Testis (tissue), 3 donors: Measurements from ENCODE around the gene MUC5AC. TPM values are rescaled to one million over a fixed set of nuclear protein-coding genes. Genes with fewer than 3 reads are reported as not detected.
"Not testable (repeated sequence)": the region's sequence is repeated elsewhere in the genome, so short reads cannot be mapped to it uniquely, and the experiment has no call there.

Experiments used
- DNase-seq: peaks from one replicate; pipeline ENCODE4 v3.0.0-alpha.2; 2019
- H3K27ac ChIP-seq, 2 donors: fragments of 200-600 bp; sonication (generic); one replicate each; pipeline ENCODE4 v1.5.1; 2019
- H3K27me3 ChIP-seq: fragments of 200-600 bp; sonication (generic); one replicate; pipeline ENCODE4 v1.5.1; 2019
- H3K36me3 ChIP-seq: fragments of 200-600 bp; sonication (generic); one replicate; pipeline ENCODE4 v1.5.1; 2017; ENCODE audit warnings: low read depth; ENCODE audit errors: missing control alignments
- H3K4me1 ChIP-seq: fragments of 200-600 bp; sonication (generic); one replicate; pipeline ENCODE4 v1.5.1; 2019
- H3K4me3 ChIP-seq, 2 donors: fragments of 200-600 bp; sonication (generic); one replicate each; pipeline ENCODE4 v1.5.1; 2017 to 2019
- H3K9me3 ChIP-seq: fragments of 200-600 bp; sonication (generic); one replicate; pipeline ENCODE4 v1.5.1; 2017
- POLR2A ChIP-seq: fragments of 450-650 bp; IDR thresholded peaks from one replicate; pipeline ENCODE4 v1.6.1; 2017; ENCODE audit warnings: antibody characterized with exemption, mild to moderate bottlenecking, moderate library complexity
- WGBS, 2 donors: methylation state at CpG; one replicate each; pipeline ENCODE4 v1.1.5; 2018; 5-methylcytosine and 5-hydroxymethylcytosine counted together
- intact Hi-C: fragments of 100-400 bp; cut with DNase I; formaldehyde crosslinking; loops from one replicate; pipeline ENCODE4 v1.15.1; 2023; ENCODE audit warnings: low total_unique reads
- polyA plus RNA-seq: library from polyadenylated mRNA; stranded (reverse); fragments of 350-450 nt; fragmentation: Illumina TruSeq; extraction: RNeasy Lipid Tissue Mini Kit (QIAGEN cat#74804); gene quantifications from one replicate; pipeline ENCODE4 v1.2.3, GENCODE V29; 2014; ENCODE audit warnings: low read depth, low replicate concordance; ENCODE audit not compliant: insufficient read depth
- total RNA-seq, 2 donors: library from RNA; depleted of rRNA; stranded (reverse); fragments of >200 nt; gene quantifications; one replicate each; pipeline ENCODE4 v1.2.3, GENCODE V29; 2016
- TF ChIP-seq, protein P1 (sequence below), 3 experiments: fragments of 450-650 bp in 2 of 3; fragments of 200-600 bp in 1 of 3; sonication (generic) in 1 of 3; IDR thresholded peaks; one replicate each; pipeline ENCODE4 v1.5.1; 2016 to 2019; ENCODE audit warnings: antibody characterized with exemption in 3 of 3, mild to moderate bottlenecking in 2 of 3, moderate library complexity in 1 of 3

MUC5AC gene
- total and polyA plus RNA-seq, 3 donors from 2014 or later: 0.31 to 0.62 (median 0.32) TPM

DNA sequence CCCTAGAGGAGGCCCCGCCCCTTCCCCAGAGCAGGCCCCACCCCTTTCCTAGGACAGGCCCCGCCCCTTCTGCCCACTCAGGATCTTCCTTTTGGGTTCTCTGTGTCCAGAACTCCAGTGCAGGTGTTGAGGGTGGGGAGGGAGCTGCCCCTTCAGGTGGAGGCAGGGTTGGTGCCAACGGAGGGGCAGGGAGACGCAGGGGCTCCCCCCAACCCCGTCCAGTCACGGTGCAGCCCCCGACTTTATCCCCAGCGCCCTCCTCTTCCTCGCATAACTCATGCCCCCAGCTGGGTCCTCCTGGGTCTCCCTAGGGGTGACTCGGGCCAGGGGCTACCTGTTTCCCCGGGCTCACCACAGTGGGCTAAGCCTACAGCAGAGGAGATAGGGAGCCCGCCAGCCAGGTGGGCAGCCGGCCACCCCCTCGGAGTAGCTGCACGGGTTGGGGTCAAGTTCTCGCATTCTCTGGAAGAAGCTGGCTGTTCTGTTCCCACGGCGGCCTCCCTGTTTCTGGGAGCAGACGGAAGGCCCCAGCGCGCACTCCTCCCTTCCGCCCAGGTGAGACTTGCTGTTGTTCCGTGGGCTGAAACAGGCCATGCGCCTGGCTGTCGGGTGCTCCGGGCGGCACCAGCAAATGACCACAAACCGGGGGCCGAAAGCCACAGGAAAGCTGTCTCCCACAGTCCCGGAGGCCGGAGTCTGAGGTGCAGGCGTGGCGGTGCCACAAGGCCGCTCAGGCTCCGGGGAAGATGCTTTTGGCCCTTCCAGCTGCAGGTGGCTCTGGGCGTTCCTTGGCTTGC lies 44.1 kb upstream of the MUC5AC start:
- H3K4me1 ChIP-seq: no peaks in the 10 kb centered on the region
- H3K4me3 ChIP-seq: no peak overlapping the region
- WGBS, 2 donors: 49 to 73% methylated on average over 8 to 34 of the region's 36 CpGs
- no peak for TF ChIP-seq POLR2A
- TF ChIP-seq, protein P1, sequence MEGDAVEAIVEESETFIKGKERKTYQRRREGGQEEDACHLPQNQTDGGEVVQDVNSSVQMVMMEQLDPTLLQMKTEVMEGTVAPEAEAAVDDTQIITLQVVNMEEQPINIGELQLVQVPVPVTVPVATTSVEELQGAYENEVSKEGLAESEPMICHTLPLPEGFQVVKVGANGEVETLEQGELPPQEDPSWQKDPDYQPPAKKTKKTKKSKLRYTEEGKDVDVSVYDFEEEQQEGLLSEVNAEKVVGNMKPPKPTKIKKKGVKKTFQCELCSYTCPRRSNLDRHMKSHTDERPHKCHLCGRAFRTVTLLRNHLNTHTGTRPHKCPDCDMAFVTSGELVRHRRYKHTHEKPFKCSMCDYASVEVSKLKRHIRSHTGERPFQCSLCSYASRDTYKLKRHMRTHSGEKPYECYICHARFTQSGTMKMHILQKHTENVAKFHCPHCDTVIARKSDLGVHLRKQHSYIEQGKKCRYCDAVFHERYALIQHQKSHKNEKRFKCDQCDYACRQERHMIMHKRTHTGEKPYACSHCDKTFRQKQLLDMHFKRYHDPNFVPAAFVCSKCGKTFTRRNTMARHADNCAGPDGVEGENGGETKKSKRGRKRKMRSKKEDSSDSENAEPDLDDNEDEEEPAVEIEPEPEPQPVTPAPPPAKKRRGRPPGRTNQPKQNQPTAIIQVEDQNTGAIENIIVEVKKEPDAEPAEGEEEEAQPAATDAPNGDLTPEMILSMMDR (IDR thresholded peaks at IDR 0.05): no peak
- no peaks in the 10 kb centered on the region for H3K36me3 ChIP-seq
- no peaks in the 10 kb centered on the region for H3K27me3 ChIP-seq
- intact Hi-C loops: no loop called here
- no peak overlapping the region for H3K27ac ChIP-seq
- H3K9me3 ChIP-seq: no peaks in the 10 kb centered on the region
- DNase-seq: no peak

DNA sequence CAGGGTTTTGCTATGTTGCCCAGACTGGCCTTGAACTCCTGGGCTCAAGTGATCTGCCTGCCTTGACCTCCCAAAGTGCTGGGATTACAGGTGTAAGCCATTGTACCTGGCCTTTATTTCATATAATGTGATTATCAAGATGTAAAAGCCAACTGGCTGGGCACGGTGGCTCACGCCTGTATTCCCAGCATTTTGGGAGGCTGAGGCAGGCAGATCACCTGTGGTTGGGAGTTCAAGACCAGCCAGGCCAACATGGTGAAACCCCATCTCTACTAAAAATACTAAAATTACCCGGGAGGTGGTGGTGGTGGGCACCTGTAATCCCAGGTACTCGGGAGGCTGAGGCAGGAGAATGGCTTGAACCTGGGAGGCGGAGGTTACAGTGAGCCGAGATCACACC lies 42.5 kb upstream of the MUC5AC start:
- intact Hi-C loops, H3K27me3 ChIP-seq: not testable (repeated sequence)

DNA sequence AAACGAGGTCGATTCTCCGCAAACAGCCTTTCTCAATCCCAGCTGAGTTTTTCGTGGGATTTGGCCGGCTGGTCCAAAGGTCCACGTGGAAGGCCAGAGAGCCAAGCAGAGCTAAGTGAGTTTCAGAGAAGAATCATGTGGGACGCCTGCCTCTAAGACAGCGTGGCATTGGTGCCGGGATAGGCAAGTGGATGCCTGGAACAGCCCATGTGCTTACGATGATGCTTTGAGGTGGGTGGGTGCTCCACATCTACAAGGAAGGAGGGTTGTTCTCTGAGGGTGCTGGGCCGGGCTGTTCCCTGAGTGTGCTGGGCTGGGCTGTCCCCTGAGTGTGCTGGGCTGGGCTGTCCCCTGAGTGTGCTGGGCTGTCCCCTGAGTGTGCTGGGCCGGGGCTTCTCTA lies 41.6 kb upstream of the MUC5AC start:
- H3K27ac ChIP-seq: no peak overlapping the region
- no peak for DNase-seq
- 90 to 94% methylated on average over 12 of the region's 12 CpGs for WGBS, 2 donors
- no peaks in the 10 kb centered on the region for H3K9me3 ChIP-seq
- TF ChIP-seq, protein P1 (IDR thresholded peaks at IDR 0.05): no peak
- no peak for TF ChIP-seq POLR2A
- H3K4me1 ChIP-seq: no peaks in the 10 kb centered on the region
- intact Hi-C loops: no loop called here
- H3K27me3 ChIP-seq: no peaks in the 10 kb centered on the region
- H3K4me3 ChIP-seq: no peak overlapping the region
- H3K36me3 ChIP-seq: no peaks in the 10 kb centered on the region

More for the DNA sequence above, 42.5 kb upstream of the MUC5AC start:
- H3K4me1 ChIP-seq, DNase-seq, H3K36me3 ChIP-seq, H3K27ac ChIP-seq, H3K4me3 ChIP-seq, H3K9me3 ChIP-seq: not testable (repeated sequence)
- 90 to 93% methylated on average over 6 of the region's 6 CpGs for whole genome bisulfite sequencing, 2 donors

DNA sequence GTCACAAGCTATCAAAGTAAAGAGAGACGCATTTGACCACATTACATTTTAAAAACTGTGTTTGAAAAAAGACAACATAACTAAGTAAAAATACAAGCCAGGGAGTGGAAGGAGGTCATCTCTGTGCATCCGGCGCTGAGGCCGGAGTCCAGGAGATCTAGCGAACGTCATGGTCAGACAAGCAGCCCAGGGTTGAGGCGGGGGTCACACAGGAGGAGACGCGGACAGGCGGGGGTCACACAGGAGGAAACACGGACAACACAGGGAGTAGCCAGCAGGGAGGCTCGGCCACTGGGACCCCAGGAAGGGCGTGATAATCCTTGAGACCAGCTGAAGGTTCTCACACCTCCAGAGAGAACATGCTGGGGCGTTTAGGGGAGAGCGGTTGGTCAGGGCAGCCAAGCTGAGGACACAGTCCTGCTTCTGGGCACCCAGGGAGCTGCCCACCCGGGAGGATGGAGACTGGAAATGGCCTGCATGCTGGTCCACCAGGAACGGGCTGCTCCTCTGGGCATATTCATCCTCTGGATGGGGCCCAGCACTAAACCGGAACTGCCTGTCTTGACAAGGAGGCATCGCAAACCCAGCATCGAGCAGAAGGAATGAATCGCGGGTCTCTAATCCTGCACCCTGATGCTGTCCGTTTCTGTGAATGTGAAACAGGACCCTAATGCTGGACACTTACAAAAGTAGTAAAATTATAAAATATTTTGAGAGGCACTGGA lies 40.9 kb upstream of the MUC5AC start:
- intact Hi-C loops: no loop called here
- DNase-seq: no peak
- H3K27me3 ChIP-seq: no peaks in the 10 kb centered on the region

DNA sequence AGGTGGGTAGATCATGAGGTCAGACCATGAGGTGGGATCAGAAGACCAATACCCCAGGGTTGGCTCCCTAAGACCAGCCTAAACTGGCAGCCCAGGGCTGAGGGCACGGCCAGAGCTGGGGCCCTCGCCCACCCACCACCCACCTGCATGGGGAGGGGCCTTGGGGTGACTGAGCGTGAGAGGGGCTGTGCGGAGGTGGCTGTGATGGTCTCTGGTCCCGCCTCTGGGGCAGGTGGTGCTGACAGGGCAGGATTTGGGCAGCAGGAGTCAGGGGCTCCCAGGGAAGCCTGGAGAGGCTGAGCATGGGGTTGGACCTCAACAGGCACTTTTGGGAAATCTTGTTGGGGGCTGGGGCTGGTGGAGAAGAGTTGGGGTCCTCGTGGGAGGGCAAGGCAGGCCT lies 39.8 kb upstream of the MUC5AC start:
- Histone ChIP-seq H3K36me3 (no peaks in the 10 kb centered on the region), H3K27ac (no peak overlapping the region), H3K4me1 (no peaks in the 10 kb centered on the region), H3K9me3 (no peaks in the 10 kb centered on the region), H3K4me3 (no peak overlapping the region), H3K27me3 (no peaks in the 10 kb centered on the region)
- no peak for TF ChIP-seq POLR2A
- TF ChIP-seq, protein P1 (IDR thresholded peaks at IDR 0.05): no peak
- DNase-seq: no peak
- 88 to 93% methylated on average over 6 of the region's 6 CpGs for WGBS, 2 donors
- intact Hi-C loops: no loop called here

More for the DNA sequence above, 40.9 kb upstream of the MUC5AC start:
- Histone ChIP-seq H3K27ac (no peak overlapping the region), H3K36me3 (no peaks in the 10 kb centered on the region), H3K4me1 (no peaks in the 10 kb centered on the region), H3K4me3 (no peak overlapping the region), H3K9me3 (no peaks in the 10 kb centered on the region)
- 68 to 73% methylated on average over 23 of the region's 23 CpGs for WGBS, 2 donors
- TF ChIP-seq POLR2A: no peak
- TF ChIP-seq, protein P1 (IDR thresholded peaks at IDR 0.05): no peak
